Activated effector memory CD4-positive, alpha-beta T cell treated with Interleukin-2 at 50 U/mL for 16 hours (primary cell): Measurements from ENCODE around the gene QPCT.
"Not testable (repeated sequence)": the region's sequence is repeated elsewhere in the genome, so short reads cannot be mapped to it uniquely, and the experiment has no call there.

ENCODE experiments used
- DNase-seq: peaks from one replicate; pipeline ENCODE4 v3.0.0-alpha.2; 2020

The QPCT gene

GRCh38 chr2:37344453-37345361, at the start of gene QPCT:
Gene QPCT (plus strand): TSS chr2:37344630. CDS start chr2:37344732, 102 bp downstream.
- peak; percentile 53 for DNase-seq

GRCh38 chr2:37294858-37295257, 49.6 kb upstream of the QPCT start:
- not testable (repeated sequence) for DNase-seq

DNA sequence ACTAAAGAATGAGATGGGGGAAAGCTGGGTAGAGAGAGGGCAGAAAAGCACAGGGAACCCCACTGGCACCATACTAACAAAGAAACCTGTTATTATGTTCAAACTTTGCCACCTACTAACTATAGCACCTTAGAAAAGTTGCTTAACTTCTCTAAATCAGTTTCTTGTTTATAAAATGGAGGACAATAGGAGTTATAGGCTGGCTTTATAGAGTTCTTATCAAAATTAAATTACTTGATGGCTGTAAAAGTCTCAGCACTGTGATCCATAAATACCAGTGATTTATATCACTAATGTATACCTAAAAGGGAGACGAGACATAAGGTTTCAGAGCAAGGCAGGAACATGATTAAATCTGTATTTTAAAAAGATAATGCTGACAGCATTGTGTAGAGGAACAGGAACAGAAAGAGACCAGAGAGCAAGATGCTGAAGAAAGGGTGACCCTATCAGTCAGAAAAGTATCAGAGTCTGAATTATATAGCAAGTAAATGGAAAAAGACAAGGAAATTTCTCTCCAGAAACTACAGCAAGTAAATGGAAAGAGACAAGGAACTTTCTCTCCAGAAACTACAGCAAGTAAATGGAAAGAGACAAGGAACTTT, 48.9 kb upstream of the QPCT start:
- no peak for DNase-seq

- DNase-seq: no peak
Observed at GRCh38 chr2:37297632-37298031, 46.8 kb upstream of the QPCT start.

GRCh38 chr2:37300146-37300545, 44.3 kb upstream of the QPCT start:
- no peak for DNase-seq

GRCh38 chr2:37300578-37300977, 43.9 kb upstream of the QPCT start:
- DNase-seq: no peak

DNA sequence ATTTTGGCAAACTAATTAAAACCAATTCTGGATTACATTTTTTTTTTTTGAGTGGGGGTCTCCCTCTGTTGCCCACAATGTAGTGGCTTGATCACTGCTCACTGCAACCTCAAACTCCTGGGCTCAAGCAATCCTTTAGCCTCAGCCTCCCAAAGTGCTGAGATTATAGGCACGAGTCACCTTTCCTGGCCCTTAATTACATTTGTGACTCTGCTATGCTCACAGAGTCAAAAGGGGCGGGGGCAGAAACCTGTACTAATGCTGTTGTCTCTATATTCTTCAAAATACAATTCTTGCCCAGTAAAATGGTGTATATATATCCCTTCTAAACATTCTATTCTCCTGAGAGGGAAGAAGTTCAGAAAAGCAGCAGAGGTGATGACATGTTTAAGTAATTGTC, 43.0 kb upstream of the QPCT start:
- no peak for DNase-seq

DNA sequence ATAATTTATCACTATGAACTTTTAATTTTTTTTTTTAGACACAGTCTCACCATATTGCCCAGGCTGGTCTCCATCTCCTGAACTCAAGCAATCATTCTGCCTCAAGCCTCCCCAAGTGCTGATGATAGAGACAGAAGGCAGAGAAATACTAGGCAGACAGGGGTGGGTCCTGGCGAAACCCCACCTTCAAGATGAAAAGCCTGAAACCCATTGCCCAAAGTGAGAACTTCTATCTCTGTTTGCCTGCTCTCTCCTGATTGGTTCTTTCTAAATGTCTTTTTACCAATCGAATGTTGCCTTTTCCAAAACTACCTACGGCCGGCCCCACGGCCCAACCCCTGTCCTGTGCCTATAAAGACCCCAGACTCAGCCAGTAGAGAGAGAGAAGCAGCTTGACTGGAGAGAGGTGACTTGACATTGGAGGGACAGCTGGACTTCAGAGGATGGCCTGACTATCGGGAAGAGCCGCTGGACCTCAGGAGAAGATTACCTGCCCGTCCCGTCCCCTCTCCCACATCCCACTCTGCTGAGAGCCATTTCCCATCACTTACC, 41.7 kb upstream of the QPCT start:
- DNase-seq: no peak

DNA sequence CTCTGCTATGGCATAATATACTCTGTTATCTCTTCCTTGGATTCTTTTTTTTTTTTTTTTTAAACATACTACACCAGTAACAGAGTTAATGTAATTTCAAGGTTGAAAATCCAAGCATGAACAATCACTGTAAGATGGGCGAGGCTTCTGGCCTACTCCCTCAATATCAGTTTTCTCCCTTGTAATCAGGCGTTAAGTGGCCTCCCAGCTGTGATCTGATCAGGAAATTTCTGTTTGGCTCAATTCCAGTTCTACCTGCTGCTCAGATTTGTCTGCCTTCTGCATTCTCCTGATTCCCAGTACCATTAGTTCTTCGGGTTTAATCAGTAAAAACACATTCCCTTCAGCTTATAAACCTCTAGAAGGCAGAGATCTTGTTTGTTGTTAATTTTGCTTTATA, 38.4 kb upstream of the QPCT start:
- no peak for DNase-seq

- DNase-seq: no peak
Observed at GRCh38 chr2:37307500-37307899, 36.9 kb upstream of the QPCT start.

GRCh38 chr2:37315364-37315763, 29.1 kb upstream of the QPCT start:
- no peak for DNase-seq

DNA sequence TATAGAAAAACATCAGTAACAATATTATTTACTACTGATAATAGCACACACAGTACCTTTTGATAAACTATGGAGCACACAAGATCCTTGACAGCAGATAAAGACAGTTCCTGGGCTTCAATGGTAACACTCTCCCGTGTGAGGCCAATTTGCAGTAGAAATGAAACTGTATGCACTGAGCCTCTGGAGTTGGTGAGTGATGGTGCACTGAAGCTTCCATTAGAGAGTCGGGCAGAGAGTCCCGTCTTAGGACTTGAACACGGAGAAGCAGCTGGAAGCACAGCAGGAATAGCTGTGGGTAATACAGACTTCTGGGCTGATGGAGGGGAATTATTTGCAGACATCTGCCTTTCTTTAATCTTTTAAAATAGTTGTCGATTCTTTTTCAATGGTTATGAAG, 28.2 kb upstream of the QPCT start:
- no peak for DNase-seq

GRCh38 chr2:37317746-37318145, 26.7 kb upstream of the QPCT start:
- DNase-seq: no peak

DNA sequence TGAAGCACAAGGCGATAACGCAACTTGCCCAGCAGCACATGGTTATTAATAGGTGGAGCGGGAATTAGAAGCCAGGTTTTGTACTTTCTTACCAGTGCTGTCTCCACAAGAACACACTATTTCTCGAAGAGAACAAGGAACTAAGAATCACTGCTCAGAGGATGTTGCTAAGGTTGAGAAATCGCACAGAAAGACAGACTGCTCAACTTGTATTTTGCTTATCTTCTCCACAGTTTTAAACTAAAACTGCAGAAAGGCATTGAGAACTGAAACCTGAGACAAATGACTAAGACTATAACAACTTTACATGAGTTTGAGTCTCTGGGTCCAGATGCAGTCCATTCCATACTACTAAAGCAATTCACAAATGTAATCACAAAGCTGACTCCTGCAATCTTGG, 26.0 kb upstream of the QPCT start:
- DNase-seq: no peak

- no peak for DNase-seq
Observed at GRCh38 chr2:37319754-37320609, 24.4 kb upstream of the QPCT start.

DNA sequence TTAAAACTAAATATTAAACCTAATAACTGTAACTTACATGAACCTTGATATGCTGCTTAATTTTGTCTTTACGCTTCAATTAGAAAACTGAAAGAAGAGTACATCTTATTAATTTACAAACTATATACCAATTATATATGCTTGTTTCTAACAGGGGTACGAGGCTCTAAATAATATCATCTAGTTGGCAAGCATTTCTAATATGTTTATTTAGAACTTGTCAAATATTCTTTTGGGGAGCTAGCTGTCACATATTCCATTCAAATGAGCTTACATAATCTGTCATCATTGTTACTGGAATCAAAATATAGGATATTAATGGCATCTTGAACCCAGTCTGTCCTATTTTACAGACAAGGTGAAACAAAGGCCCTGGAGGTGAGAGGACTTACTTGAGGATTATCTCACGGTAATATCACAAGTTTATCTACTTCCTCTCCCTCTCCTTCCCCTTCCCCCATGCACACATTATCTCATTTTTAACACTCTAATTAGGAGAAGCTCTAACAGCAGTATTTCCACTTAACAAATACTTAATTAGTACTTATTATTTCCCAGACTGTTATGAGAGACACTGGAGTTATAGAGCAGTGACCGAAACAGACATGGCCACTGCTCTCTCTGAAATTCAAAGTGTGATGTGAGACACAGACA, 23.3 kb upstream of the QPCT start:
- DNase-seq: no peak

DNA sequence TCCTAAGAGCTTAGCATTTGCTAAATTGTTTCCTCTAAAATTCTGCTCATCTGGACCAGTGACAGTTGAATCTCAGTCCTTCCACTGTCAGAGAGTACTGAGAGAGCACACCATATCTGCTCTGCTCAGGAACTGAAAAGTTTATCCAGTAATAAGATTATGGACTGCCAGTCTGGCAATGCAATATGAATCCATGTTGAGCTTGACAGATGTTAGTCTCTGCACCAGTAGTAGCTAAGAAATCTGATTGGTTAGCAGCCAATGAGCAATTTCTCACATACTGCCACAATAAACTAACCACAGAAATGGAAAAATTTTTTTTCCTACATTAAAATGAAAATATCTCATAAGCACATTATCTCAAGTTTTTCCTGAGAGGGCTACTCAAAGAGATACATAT, 22.1 kb upstream of the QPCT start:
- DNase-seq: no peak

DNA sequence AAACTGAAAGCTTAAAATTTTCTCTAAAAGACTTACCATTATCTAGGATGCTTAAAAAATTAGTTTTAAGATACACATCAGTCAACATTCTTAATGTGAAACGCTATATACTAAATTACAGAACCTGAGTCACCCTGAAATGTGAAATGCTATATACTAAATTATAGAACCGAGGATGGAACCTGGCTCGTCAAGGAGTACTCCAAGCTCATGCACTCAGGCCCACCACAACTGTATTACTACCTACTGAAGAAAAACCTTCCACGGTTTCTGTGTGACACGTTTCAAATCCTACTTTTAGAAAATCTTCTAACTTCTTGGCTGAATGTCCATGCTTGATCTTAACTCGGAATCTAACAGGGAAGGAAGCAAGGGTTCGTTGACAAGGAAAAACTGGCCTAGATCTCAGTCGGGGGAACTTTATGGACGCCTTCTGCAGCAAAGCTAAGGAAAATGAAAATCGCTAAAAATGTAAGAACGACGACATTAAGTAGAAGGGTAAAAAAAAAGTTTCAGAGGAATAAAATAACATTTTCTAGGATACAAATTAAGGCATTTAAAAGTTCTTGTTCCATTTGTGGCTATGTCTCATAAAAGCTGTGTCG, 21.2 kb upstream of the QPCT start:
- no peak for DNase-seq

- DNase-seq: peak; percentile 30
Observed at GRCh38 chr2:37323781-37324535, 20.5 kb upstream of the QPCT start.

GRCh38 chr2:37324536-37324785, 20.0 kb upstream of the QPCT start:
- DNase-seq: no peak

DNA sequence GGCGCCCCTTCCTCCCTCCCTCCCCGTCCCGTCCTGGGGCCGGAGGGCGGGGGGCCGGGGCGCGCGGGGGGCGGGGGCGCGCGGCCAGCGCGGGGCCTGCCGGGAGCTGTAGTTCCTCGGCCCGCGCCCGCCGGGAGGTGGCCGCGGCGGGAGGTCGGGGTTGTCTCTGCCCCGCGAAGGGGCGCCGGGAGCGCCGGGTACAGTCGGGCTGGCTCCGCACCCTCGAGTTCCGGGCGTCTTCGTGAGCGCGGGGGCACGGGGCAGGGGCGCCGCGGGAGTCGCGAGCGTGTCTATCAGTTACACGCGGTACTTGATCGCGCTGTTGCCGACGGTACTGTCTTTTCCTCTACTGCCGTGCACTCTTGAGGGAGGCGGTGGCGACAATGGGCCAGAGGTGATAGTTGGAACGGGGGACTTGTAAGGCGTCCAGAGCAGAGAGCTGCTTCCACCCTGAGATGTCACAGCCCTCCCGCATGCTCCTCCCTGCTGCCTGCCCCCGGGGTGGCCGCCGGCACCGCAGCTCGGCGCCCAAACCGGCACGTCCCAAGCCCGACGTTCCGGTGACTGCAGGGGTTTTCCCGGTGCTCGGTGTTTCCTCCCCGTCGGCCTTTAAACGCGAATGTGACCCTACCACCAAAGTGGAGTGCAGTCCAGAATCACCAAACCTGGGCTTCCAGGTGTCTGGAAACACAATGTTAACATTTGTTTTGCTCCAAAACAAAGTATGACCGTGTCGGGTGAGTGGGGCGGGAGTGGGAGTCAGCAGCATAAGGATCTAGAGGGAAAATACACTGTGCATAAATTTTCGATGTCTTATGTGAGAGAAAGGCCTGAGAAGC, 19.4 kb upstream of the QPCT start, which contains the start of gene PRKD3:
Gene PRKD3, minus strand, starts transcription at position 48 of the 839 bp plus-strand sequence. CDS start 8,309 bp downstream, outside the sequence.
- DNase-seq: peak; percentile 66
